Femur (tissue), 1 donor: Measurements from ENCODE around the gene PTGES3L.
"Not testable (repeated sequence)": the region's sequence is repeated elsewhere in the genome, so short reads cannot be mapped to it uniquely, and the experiment has no call there.

Source experiments
- DNase-seq: peaks from one replicate; pipeline ENCODE4 v3.0.0-alpha.2; 2017

PTGES3L gene

DNA sequence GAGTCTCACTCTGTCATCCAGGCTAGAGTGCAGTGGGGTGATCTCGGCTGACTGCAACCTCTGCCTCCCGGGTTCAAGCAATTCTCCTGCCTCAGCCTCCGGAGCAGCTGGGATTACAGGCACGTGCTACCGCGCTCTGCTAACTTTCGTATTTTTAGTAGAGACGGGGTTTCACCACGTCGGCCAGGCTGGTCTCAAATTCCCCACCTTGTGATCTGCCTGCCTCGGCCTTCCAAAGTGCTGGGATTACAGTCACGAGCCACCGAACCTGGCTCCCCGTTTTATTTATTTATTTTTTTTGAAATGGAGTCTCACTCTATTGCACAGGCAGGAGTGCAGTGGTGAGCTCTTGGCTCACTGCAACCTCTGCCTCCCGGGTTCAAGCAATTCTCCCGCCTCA lies 4.2 kb downstream of the PTGES3L start:
- not testable (repeated sequence) for DNase-seq

DNA sequence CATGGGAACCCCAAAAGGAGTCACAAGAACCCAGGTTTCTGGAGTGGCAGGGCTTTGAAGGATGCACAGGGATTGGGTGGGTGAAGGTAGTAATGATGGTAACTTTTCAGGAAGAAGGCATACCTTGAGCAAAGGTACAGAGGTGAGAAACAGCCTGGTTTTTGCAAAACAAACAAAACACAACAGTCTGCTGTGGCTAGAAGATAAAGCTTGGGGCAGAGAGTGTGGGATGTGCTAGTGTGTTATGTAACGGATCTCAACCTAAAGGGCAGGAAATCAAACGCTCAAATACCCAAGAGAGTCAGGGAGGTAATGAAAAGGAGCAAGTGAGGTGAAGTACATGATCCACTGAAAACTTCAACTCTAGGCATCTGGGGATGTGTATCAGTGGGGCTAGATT lies 4.6 kb downstream of the PTGES3L start:
- DNase-seq: no peak

DNA sequence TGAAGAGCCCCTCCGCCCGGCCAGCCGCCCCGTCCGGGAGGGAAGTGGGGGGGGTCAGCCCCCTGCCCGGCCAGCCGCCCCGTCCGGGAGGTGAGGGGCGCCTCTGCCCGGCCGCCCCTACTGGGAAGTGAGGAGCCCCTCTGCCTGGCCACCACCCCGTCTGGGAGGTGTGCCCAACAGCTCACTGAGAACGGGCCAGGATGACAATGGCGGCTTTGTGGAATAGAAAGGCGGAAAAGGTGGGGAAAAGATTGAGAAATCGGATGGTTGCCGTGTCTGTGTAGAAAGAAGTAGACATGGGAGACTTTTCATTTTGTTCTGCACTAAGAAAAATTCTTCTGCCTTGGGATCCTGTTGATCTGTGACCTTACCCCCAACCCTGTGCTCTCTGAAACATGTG lies 6.6 kb downstream of the PTGES3L start:
- DNase-seq: not testable (repeated sequence)

DNA sequence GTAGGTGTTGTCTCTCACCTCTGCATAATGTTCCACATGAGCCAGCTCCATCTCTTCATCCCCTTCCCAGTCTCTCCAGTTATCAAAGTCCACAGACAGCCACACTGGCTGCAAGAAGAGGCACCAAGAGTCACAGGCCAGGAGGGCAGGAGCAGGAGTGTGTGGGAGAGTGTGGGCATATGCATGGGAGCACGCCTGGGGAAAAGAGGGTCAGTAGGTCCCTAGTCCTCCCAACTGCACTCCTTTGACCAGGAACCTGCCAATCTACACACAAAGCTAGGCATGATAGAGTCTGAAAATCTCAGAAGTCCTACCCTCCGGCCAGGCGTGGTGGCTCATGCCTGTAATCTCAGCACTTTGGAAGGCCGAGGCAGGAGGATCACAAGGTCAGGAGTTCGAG lies 8.3 kb downstream of the PTGES3L start:
- no peak for DNase-seq

DNA sequence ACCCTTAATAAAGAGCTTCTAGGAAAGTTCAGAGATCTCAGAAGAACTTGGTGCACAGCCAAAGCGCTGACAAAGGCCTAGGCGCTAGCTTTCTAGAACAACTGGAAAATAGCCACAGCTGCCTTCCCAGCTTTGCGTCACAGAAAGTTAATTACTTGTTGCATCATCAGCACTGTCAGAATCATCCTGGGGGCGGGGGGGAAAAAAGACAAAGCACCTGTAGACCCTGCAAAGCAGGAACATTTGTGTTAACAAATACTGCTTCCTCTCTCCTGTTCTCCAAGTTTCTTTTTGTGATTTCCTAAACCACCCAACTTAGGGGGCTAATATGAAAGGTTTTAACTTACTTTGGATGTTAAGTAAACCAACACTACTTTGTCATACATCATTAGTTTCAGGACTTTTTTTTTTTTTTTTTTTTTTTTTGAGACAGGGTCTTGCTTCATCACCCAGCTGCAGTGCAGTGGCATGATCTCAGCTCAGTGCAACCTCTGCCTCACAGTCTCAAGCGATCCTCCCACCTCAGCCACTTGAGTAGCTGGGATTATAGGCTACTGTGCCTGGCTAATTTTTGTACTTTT lies 10.8 kb downstream of the PTGES3L start:
- no peak for DNase-seq

DNA sequence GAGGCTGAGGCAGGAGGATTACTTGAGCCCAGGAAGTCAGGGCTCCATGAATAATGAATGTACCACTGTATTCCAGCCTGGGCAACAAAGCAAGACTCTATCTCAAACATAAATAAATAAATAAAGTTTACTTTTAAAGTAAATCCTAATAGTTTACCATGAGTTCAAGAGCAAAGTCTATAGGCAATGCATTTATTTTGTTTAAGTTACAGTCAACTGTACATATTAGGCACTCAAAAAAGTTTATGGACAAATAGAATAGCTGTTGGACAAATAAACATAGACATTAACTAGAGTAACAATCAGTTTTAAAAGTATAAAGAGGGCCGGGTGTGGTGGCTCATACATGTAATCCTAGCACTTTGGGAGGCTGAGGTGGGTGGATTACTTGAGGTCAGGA lies 12.0 kb downstream of the PTGES3L start:
- DNase-seq: no peak

DNA sequence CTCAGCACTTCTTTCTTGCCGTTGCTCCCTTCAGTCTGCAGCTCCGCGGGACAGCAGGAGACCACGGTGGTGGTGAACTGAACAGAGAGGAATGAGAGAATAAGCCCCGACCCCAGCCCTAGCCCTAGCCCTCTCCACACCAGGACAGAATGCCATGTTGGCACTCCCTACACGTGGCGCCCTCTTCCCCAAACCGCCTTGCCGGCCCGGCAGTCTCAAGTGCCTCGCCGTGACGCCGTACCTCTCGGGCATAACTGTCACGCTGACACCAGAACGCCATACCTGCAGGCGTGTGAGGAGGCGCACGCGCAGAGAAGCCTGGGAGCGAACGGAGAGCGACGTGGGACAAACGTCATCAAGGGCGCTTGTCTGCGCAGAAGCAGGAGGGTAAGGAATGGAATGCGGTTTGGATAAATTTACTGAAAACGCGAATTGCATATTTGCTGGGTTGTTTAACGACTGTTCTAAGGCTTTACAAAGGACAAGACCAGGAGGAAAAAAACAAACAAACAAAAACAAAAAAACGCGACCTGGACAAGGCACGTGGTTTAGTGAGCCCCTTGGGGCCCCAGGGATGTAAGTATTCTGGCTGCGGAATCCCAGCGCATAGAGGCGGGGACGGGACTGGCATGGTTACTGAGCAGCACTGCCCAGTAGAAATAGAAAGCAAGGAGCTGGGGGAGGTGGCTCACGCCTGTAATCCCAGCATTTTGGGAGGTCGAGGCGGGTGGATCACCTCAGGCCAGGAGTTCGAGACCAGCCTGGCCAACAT lies 15.5 kb downstream of the PTGES3L start, which contains the start of gene AARSD1:
TSS of gene AARSD1 (minus strand) at position 294 of the 772 bp plus-strand sequence. CDS start at position 280, 14 bp downstream.
- peak; percentile 95 for DNase-seq

DNA sequence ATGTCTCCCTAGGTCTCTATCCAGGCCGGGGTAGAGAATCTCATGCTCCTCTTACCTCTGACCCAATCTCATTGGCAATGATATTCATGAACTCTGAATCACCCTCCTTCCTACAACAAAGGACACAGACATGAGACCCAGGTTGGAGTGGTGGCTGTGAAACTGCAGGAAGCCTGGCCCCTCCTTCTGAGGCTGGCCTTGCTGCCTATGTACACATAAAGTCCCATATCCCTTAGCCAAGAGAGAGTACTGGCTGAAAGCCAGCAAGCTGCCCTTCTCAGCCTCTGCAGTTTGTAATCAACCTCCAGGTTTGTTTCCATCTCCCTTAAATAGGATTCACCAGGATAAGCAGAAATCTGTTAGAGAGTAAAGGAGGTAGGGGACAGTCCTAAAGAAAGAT lies 26.2 kb downstream of the PTGES3L start:
- no peak for DNase-seq

DNA sequence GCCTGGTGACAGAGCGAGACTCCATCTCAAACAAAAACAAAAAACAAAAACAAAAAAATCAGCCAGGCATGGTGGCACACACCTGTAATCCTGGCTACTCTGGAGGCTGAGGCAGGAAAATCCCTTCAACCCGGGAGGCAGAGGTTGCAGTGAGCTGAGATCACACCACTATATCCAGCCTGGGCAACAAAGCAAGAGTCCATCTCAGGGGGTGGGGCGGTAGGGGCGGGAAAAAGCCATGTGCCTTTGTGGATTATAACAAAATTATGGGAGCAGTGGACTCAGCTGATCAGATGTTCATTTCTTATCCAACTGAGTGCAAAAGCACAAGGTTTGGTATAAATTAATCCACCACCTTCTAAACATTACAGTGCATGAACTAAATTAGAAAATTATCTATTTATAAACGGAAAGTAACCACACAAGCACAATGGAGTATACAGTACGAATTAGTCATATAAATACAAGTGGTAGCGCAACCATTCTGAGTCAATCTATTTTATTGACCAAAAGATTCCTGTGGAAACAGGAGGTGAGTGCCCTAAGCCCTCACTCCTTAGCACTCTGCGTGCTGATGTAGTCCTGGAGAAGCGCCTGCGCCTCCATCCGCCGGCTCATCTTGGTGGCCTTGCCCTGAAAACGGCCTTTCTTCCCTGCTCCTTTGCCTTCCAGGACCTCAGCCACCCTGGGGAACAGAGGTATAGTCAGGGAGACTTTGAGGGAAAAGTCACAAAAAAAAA lies 29.7 kb downstream of the PTGES3L start:
- no peak for DNase-seq

DNA sequence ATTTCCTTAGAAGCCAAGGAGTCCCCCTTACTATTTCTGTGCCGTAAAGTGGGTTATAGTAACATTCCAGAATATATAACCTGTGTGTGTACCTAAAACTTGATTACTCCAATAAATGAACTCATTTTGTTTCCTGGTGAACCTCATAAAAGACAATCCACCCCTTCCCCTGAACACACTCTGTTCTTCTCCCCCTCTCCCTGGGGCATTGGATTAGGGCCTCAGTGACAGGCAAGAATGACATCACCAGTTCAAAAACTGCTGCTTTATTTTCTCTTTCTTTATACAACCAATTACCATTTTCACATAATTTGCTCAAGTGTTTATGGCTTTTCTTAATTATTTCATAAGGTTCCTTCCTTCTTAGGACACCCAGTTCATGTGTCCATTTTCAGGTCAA lies 33.1 kb downstream of the PTGES3L start:
- DNase-seq: no peak

DNA sequence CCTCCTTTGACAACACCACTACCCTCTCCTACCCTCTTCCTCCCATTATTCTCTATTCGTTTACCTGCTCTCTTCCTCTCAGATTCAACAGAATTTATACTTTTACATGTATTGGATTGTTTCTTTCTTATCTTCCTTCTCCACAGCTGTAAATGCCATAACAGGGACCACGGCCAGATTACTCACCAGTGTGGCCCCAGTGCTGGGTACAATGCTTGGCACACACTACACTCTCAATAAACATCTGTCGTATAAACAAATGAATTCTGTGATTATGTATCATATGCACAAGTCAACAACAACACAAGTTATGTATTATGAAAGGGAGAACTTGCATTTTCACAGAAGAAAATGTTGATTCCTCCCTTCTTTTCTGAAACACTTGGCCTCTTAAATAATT lies 35.7 kb downstream of the PTGES3L start:
- no peak for DNase-seq

DNA sequence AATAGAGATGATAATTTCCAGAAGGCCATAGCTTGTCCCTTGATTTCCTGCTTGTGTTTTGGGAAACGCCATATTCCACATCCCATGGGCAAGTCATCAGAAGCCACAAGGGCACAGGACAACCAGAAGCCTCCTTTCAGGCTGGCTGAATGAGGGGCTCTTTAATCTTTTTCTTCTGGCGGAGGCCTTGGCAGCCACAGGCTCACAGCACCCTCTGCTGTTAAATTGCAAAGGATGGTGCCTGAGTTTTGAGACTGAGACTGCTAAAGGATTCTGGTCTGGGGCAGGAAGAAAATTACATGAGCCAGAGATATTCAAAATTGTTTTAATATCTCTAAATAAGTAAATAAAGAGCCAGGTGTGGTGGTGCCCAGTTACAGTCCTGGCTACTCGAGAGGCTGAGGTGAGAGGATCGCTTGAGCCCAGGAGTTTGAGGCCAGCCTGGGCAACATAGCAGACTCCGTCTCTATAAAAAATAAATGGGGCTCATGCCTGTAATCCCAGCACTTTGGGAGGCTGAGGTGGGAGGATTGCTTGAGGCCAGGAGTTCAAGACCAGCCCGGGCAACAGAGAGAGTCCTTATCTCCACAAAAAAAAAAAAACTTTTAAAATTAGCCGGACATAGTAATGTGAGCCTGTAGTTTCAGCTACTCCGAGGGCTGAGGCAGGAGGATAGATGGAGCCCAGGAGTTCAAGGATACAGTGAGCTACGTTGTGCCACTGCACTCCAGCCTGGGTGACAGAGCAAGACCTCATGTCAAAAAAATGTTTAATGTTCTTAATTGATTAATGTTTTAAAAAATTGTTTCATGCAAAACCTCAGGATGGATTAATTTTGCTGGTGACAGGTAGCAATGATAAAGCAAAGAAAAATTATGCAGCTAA lies 41.9 kb downstream of the PTGES3L start:
- DNase-seq: peak; percentile 74

DNA sequence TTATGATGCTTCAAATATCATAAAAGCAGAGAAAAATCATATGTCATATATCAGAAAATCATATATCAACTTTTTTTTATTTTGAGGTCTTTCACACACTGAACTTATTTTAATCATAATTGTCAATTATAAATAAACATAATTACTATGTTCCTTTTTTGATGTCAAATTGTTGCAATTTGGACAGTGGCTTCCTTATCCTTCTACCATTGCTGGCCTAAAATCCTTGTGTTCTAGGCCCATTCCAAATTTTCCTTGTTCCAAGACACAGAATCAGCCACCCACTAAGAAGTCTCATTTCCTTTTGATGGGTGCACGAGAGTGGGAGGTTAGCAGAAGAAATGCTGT lies 50.4 kb downstream of the PTGES3L start:
- no peak for DNase-seq

DNA sequence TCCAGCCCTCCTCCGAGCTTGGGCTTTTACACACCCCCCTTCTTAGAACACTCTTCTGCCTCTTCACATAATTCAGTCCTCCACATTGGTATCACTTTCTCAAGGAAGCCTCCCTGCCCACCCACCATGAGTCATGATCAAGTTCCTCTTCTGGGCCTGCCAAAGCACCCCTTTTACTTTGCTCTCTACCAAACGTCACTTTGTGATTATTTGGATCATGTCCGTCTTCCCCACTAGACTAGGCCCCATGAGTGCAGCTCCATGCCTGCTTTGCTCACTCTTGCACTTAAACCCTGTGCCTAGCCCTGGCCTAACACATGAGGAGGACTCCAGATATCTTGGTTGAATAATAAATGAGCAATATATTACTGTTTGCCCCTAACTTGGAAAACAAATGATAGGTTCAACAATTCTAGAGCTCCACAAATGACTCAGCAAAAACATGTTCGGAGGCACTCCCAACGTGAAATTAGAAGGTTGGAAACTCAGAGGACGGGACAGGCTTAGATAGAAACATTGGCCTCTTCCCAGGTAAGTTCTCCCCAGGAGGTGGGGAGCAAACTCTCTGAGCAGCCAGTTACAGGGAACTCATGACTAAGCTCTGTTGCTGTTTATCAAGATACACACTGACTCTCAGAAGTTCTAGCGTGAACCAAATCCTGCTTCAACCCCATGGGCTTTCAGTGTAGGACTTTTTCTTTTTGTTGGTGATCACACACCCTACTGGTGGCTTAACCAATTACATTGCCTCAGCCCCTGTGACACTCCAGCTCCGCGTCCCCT lies 51.0 kb downstream of the PTGES3L start:
- peak; percentile 46 for DNase-seq

DNA sequence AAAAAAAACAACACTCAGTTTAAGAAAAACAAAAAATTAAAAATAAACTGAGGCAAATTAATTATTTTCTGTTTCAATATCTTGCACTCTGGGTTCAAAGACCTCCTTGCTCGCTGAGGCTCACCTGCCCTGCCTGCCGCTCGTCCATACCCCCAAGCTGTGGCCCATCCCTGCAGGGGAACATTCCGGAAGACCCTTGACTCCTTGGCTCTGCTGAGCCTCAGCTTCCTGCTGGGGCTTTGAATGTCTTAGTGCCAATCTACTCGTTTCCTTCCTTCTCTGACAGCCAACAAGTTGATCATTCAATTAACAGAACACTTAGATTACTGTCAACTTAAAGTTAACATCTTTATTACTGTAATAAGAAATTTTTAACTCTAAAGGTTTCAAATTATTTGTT lies 55.0 kb downstream of the PTGES3L start:
- no peak for DNase-seq

DNA sequence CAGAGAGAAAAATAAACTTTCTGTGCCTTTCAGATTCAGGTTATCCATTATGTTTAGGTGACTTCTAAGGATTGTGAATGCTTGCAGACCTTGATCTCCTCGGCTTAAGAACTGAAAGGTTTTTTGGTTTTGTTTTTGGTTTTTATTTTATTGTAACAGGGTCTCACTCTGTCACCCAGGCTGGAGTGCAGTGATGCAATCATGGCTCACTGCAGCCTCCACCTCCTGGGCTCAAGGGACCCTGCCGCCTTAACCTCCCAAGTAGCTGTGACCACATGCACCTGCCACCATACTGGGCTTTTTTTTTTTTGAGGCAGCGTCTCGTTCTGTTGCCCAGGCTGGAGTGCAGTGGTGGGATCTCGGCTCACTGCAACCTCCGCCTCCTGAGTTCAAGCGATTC lies 56.4 kb downstream of the PTGES3L start:
- DNase-seq: not testable (repeated sequence)

DNA sequence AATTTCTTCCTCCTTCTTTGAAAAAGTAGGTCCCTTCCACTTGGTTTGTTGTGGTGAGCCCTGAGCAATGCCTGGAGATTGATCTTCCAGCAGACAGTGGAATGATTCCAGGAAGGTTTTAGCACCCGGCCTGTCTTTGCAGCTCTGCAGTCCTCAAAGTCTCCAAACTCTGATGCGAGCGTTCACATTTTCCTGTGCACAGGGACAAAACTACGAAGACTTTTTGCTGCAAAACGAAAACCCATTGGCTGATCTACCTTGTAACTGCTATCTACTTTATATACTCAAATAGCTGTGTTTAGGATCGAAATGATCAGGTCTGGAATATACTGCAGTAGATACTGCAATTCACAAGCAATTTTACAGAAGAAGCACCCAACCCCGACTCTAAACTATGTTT lies 57.6 kb downstream of the PTGES3L start:
- DNase-seq: peak; percentile 32

DNA sequence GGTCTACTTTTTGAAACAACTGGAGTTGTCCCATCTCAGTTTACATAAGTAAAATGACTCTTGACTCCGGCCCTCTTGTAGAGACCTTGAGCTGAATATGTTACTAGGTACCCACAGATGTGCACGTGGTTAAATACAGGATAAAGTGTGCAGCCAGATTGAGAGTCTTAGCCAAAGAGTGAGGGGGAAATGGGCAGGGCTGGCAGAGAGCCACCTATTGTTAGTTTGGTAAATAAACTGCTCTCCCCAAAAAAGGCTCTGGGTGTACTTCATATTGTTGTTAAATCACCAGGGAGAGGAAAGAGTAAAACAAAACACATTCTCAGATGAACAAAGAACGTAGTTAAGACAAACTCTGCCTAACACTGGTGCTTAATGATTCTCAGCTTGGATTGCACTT lies 59.0 kb downstream of the PTGES3L start:
- peak; percentile 30 for DNase-seq

DNA sequence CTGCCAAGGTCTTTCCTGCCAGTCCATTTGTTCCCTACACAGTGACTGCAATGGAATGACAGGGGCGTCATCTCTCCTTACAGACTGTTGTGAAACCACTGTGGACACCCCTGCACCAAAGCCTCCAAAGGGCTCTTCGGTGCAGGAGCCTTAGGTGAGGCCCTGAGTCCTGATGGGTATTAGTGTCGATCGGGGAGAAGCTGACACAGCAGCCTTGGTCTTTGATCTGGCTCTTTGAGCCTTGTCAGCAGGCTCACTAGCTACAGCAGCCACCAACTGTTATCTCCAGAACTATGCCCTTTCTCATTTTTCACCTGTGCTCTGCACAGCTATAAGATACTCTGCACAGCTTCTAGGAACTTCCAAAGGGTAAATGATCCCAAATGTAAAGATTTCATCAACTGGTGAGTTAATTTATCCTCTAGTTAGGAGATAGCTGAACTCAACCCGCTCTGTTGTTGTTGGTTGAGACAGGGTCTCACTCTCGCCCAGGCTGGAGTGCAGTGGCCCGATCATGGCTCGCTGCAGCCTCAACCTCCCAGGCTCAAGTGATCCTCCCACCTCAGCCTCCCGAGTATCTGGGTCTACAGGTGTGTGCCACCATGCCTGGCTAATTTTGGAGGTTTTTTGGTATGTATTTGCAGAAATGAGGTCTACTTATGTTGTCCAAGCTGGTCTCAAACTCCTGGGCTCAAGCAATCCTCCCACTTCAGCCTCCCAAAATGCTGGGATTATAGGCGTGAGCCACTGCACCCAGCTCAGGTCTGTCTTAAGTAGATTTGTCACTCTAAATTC lies 59.6 kb downstream of the PTGES3L start:
- no peak for DNase-seq

DNA sequence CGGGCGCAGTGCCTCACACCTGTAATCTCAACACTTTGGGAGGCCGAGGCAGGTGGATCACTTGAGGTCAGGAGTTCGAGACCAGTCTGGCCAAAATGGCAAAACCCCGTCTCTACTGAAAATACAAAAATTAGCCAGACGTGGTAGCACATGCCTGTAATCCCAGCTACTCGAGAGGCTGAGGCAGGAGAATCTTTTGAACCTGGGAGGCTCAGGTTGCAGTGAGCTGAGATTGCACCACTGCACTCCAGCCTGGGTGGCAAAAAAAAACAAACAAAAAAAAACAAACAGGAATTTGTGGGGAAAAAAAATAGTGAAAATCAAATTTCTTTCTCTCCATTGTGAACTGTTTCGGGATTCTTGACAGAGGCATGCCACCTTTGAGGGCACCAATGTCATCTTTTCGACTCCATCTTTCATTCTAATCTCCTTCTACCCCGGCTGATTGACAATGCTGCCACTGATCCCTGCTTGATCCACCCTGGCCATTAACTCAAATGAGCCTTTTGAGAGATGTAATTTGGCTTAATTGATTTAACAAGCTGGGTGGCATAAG lies 60.3 kb downstream of the PTGES3L start:
- DNase-seq: not testable (repeated sequence)
